PC-9 (cell line): Measurements from ENCODE around the gene TMEM45B. TPM values are rescaled to one million over a fixed set of nuclear protein-coding genes. Genes with fewer than 3 reads are reported as not detected.
"Not testable (repeated sequence)": the region's sequence is repeated elsewhere in the genome, so short reads cannot be mapped to it uniquely, and the experiment has no call there.

Experiments used
- BruUV-seq: library from RNA; stranded (reverse); fragments of 400-500 nt; replicated peaks from 2 replicates; lab custom pipeline; 2021; lab: Mats Ljungman, UMichigan
- CTCF ChIA-PET: fragments of 300-600 bp; sonication (Branson Sonifier 250); formaldehyde crosslinking; loops from one replicate; lab custom pipeline; 2022; ENCODE audit warnings: antibody characterized with exemption; lab: Charles Lee
- POLR2A ChIA-PET: fragments of 300-600 bp; sonication (Branson Sonifier 250); formaldehyde crosslinking; loops from one replicate; lab custom pipeline; 2022; ENCODE audit warnings: antibody characterized with exemption; ENCODE audit not compliant: unreplicated experiment; lab: Charles Lee
- DNase-seq, 2 experiments: peaks; one replicate each; pipeline versions ENCODE4 v3.0.0 to v3.0.0-alpha.2; 2015 to 2022; ENCODE audit warnings: mixed read lengths in 1 of 2
- H2AFZ ChIP-seq: fragments of 200-600 bp; sonication (generic); 2 replicates; pipeline ENCODE4 v1.8.1; 2017; ENCODE audit warnings: antibody characterized with exemption
- H3F3A ChIP-seq: fragments of 200-600 bp; sonication (generic); 2 replicates; pipeline ENCODE4 v1.8.1; 2017; ENCODE audit warnings: antibody characterized with exemption, mild to moderate bottlenecking, low read depth; ENCODE audit not compliant: insufficient read depth
- H3K27ac ChIP-seq: fragments of 200-600 bp; sonication (generic); 2 replicates; pipeline ENCODE4 v1.6.1; 2016; ENCODE audit warnings: mixed run types
- H3K27me3 ChIP-seq: fragments of 200-600 bp; sonication (generic); 2 replicates; pipeline ENCODE4 v1.6.1; 2016; ENCODE audit warnings: low read depth, mixed run types; ENCODE audit not compliant: insufficient read depth
- H3K36me3 ChIP-seq: fragments of 200-600 bp; sonication (generic); 2 replicates; pipeline ENCODE4 v1.6.1; 2016; ENCODE audit warnings: low read depth, mixed run types
- H3K4me1 ChIP-seq: fragments of 200-600 bp; sonication (generic); replicated peaks from 2 replicates; pipeline ENCODE4 v1.6.1; 2016; ENCODE audit warnings: mixed run types; ENCODE audit not compliant: insufficient read depth
- H3K4me2 ChIP-seq: fragments of 200-600 bp; sonication (generic); 2 replicates; pipeline ENCODE4 v1.6.1; 2017; ENCODE audit warnings: mixed run types
- H3K4me3 ChIP-seq: fragments of 200-600 bp; sonication (generic); 2 replicates; pipeline ENCODE4 v1.6.1; 2016; ENCODE audit warnings: mixed run types
- H3K79me2 ChIP-seq: fragments of 200-600 bp; sonication (generic); 2 replicates; pipeline ENCODE4 v1.6.1; 2017; ENCODE audit warnings: low read depth, mixed run types
- H3K9me2 ChIP-seq: fragments of 200-600 bp; sonication (generic); 2 replicates; pipeline ENCODE4 v1.8.1; 2017; ENCODE audit warnings: mild to moderate bottlenecking; ENCODE audit not compliant: insufficient read depth
- H3K9me3 ChIP-seq: fragments of 200-600 bp; sonication (generic); 2 replicates; pipeline ENCODE4 v1.8.1; 2016; ENCODE audit warnings: low read depth; ENCODE audit not compliant: insufficient read depth
- H4K20me1 ChIP-seq: fragments of 200-600 bp; sonication (generic); 2 replicates; pipeline ENCODE4 v1.8.1; 2017; ENCODE audit not compliant: insufficient read depth
- CTCF ChIP-seq: fragments of 200-600 bp; sonication (generic); conservative IDR thresholded peaks from 2 replicates; pipeline ENCODE4 v1.6.1; 2017; ENCODE audit warnings: mixed run types, antibody characterized with exemption, mild to moderate bottlenecking, moderate library complexity
- EZH2 ChIP-seq: fragments of 200-600 bp; sonication (generic); IDR thresholded peaks from 2 replicates; pipeline ENCODE4 v1.8.0; 2017; ENCODE audit warnings: antibody characterized with exemption, low read depth
- intact Hi-C: fragments of 100-400 bp; cut with micrococcal nuclease; formaldehyde crosslinking; loops from one replicate; pipeline ENCODE4 v1.10.0; 2022; ENCODE audit not compliant: unreplicated experiment
- total RNA-seq: library from RNA; stranded (reverse); gene quantifications from 2 replicates; pipeline ENCODE4 v1.2.3, GENCODE V29; 2021

TMEM45B gene
- total RNA-seq, 1 experiment from 2014 or later, result 13.3 TPM

GRCh38 chr11:129825380-129825779 lies 9.7 kb downstream of the TMEM45B start:
- Histone ChIP-seq H3K4me2 (no peak overlapping the region; the same call in 1 of the 2 replicates), H3K27me3 (no peaks in the 10 kb centered on the region), H3K4me3 (no peak overlapping the region), H4K20me1 (no peaks in the 10 kb centered on the region), H3K79me2 (peaks cover 72% of the 10 kb centered on the region), H3K9me2 (no peaks in the 10 kb centered on the region), H3K4me1 (peaks cover 51% of the 10 kb centered on the region), H3K9me3 (no peaks in the 10 kb centered on the region), H3K27ac (peak overlapping the region; percentile 65), H3K36me3 (peaks cover 21% of the 10 kb centered on the region), H2AFZ (no peak overlapping the region), H3F3A (peaks cover 39% of the 10 kb centered on the region)
- POLR2A ChIA-PET, result no interaction called here
- CTCF ChIA-PET, result no interaction called here
- BruUV-seq, result no TSS peak
- DNase-seq, result peak in 1 of 2 experiments; percentile 92
- intact Hi-C loops, result no loop called here
- TF ChIP-seq EZH2 (no peak), CTCF (no peak)

GRCh38 chr11:129828301-129828836 lies 12.7 kb downstream of the TMEM45B start:
- H3K9me3 ChIP-seq, result peaks cover 8% of the 10 kb centered on the region; the same call in 1 of the 2 replicates
- no peak for TF ChIP-seq CTCF
- no peak for TF ChIP-seq EZH2
- H3K4me2 ChIP-seq, result peak overlapping the region; percentile 75
- peak overlapping the region; percentile 40; the same call in 1 of the 2 replicates for H2AFZ ChIP-seq
- DNase-seq, result peak; percentile 60 to 98
- H3K4me3 ChIP-seq, result peak overlapping the region; percentile 33; the same call in 1 of the 2 replicates
- H3F3A ChIP-seq, result peaks cover 47% of the 10 kb centered on the region
- peaks cover 28% of the 10 kb centered on the region for H3K36me3 ChIP-seq
- ChIA-PET CTCF (no interaction called here), POLR2A (interaction anchor here (0.6 to 0.8 kb wide), 7 partner anchors 25 to 349 kb away, joined by 3 to 7 read pairs (median 3); no protein-coding TSS in a partner anchor)
- no TSS peak for BruUV-seq
- H3K4me1 ChIP-seq, result peaks cover 63% of the 10 kb centered on the region
- H3K9me2 ChIP-seq, result no peaks in the 10 kb centered on the region
- peaks cover 54% of the 10 kb centered on the region for H3K79me2 ChIP-seq
- peak overlapping the region; percentile 90 for H3K27ac ChIP-seq
- no peaks in the 10 kb centered on the region for H3K27me3 ChIP-seq
- no peaks in the 10 kb centered on the region for H4K20me1 ChIP-seq
- intact Hi-C loops, result loop anchor here (2.0 kb wide), 1 partner anchor 18 kb away; no protein-coding TSS in a partner anchor

DNA sequence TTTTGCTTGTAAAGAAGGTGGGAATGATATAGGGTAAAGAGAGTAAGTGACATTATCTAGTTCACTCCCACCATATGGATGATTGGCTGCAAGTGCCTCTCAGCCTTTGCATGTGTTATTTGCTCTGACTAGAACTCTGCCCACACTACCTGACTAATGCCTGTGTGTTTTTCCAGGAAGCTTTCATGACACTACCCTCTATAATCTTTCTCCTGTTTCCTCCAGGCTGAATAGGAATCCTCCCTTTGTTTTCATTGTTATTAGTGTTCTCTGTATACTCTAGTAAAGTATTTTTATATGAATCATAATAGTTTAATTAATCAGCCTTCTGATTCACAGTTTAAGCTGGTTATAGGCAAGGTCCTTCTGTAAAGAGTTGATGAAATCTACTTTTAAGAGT lies 13.8 kb downstream of the TMEM45B start:
- H3K4me3 ChIP-seq, BruUV-seq, H3K27me3 ChIP-seq, POLR2A ChIA-PET, H4K20me1 ChIP-seq, CTCF ChIA-PET, H2AFZ ChIP-seq, H3K9me2 ChIP-seq, H3K9me3 ChIP-seq: not testable (repeated sequence)
- peak overlapping the region; percentile 90 for H3K27ac ChIP-seq
- H3K4me1 ChIP-seq, result peaks cover 58% of the 10 kb centered on the region
- intact Hi-C loops, result loop anchor here (2.0 kb wide), 1 partner anchor 17 kb away; no protein-coding TSS in a partner anchor
- peaks cover 47% of the 10 kb centered on the region for H3F3A ChIP-seq
- H3K4me2 ChIP-seq, result peak overlapping the region; percentile 75
- H3K36me3 ChIP-seq, result peaks cover 23% of the 10 kb centered on the region
- peaks cover 43% of the 10 kb centered on the region for H3K79me2 ChIP-seq
- peak in 1 of 2 experiments; percentile 71 for DNase-seq

DNA sequence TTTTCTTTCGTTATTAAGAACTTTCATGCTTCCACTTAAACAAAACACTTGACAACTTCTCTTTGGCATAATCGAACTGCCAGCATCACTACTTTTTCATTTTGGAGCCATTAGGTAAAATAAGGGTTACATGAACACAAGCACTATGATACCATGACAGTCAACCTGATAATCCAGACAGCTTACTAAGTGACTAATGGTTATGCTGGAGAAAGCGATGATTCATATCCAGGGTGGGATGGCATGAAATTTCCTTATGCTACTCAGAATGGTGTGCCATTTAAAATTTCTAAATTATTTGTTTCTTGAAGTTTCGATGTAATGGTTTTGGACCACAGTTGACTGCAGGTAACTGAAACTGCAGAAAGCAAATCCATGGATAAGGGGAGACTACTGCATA lies 15.6 kb downstream of the TMEM45B start:
- peaks cover 60% of the 10 kb centered on the region for H3K4me1 ChIP-seq
- DNase-seq, result peak in 1 of 2 experiments; percentile 71
- CTCF ChIA-PET, result not testable (repeated sequence)

DNA sequence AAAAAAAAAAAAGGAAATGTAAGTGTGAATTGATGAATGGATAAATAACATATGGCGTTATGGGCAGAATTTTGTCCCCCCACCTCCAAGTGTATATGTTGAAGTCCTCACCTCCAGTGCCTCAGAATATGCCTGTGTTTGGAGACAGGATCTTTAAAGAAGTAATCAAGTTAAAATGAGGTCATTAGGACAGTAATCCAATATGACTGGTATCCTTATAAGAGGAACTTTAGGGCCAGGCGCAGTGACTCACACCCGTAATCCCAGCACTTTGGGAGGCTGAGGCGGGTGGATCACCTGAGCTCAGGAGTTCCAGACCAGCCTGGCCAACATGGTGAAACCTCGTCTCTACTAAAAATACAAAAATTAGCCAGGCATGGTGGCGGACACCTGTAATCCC lies 17.6 kb downstream of the TMEM45B start:
- H3K9me3 ChIP-seq, POLR2A ChIA-PET, H4K20me1 ChIP-seq, H3K27ac ChIP-seq, intact Hi-C loops, H3K4me3 ChIP-seq, H3K4me2 ChIP-seq, H3K27me3 ChIP-seq, H3K9me2 ChIP-seq, CTCF ChIA-PET, H2AFZ ChIP-seq, BruUV-seq, DNase-seq: not testable (repeated sequence)
- peaks cover 31% of the 10 kb centered on the region for H3F3A ChIP-seq
- H3K79me2 ChIP-seq, result peaks cover 25% of the 10 kb centered on the region
- peaks cover 57% of the 10 kb centered on the region for H3K4me1 ChIP-seq
- H3K36me3 ChIP-seq, result peaks cover 19% of the 10 kb centered on the region

More for the DNA sequence above, 15.6 kb downstream of the TMEM45B start:
- H3K27me3 ChIP-seq, H3K4me3 ChIP-seq, H3K9me3 ChIP-seq, intact Hi-C loops, BruUV-seq, H3K9me2 ChIP-seq, POLR2A ChIA-PET, H2AFZ ChIP-seq, H4K20me1 ChIP-seq: not testable (repeated sequence)
- peaks cover 23% of the 10 kb centered on the region for H3K36me3 ChIP-seq
- peaks cover 28% of the 10 kb centered on the region for H3K79me2 ChIP-seq
- H3K4me2 ChIP-seq, result peak overlapping the region; percentile 7; the same call in 1 of the 2 replicates
- peaks cover 46% of the 10 kb centered on the region for H3F3A ChIP-seq
- H3K27ac ChIP-seq, result 0 out of 2 replicates have a peak overlapping the region, but pooled peaks have one; percentile 13
